IPS-NIHi7 (cell line): ENCODE results near the gene ATG14.
A peak's percentile ranks its signal among the peaks of the same experiment; 100 is the strongest.
"Not testable (repeated sequence)": the region's sequence is repeated elsewhere in the genome, so short reads cannot be mapped to it uniquely, and the experiment has no call there.

ENCODE experiments used
- DNase-seq: peaks from one replicate; pipeline ENCODE4 v3.0.0; 2012; ENCODE audit warnings: mixed read lengths; ENCODE audit errors: extremely low spot score

The ATG14 gene

GRCh38 chr14:55387121-55387520, 24.5 kb downstream of the ATG14 start:
- no peak for DNase-seq

GRCh38 chr14:55386037-55386808, 25.4 kb downstream of the ATG14 start:
- DNase-seq, result no peak

- DNase-seq, result no peak
Measured at GRCh38 chr14:55384536-55384935, 27.1 kb downstream of the ATG14 start.

GRCh38 chr14:55383541-55384140, 28.0 kb downstream of the ATG14 start:
- no peak for DNase-seq

- not testable (repeated sequence) for DNase-seq
Measured at GRCh38 chr14:55383056-55383466, 28.6 kb downstream of the ATG14 start.

GRCh38 chr14:55382483-55382882, 29.1 kb downstream of the ATG14 start:
- no peak for DNase-seq

GRCh38 chr14:55381561-55381960, 30.1 kb downstream of the ATG14 start:
- no peak for DNase-seq

GRCh38 chr14:55381040-55381439, 30.6 kb downstream of the ATG14 start:
- DNase-seq, result no peak

- no peak for DNase-seq
Measured at GRCh38 chr14:55377236-55377635, 34.4 kb downstream of the ATG14 start.

- no peak for DNase-seq
Measured at GRCh38 chr14:55374771-55375170, 36.9 kb downstream of the ATG14 start.

- DNase-seq, result no peak
Measured at GRCh38 chr14:55373784-55374705, 37.6 kb downstream of the ATG14 start.

- DNase-seq, result no peak
Measured at GRCh38 chr14:55372825-55373224, 38.8 kb downstream of the ATG14 start.

- no peak for DNase-seq
Measured at GRCh38 chr14:55372423-55372822, 39.2 kb downstream of the ATG14 start.

GRCh38 chr14:55370883-55371455, 40.7 kb downstream of the ATG14 start:
- DNase-seq, result no peak

GRCh38 chr14:55366271-55366670, 45.4 kb downstream of the ATG14 start:
- no peak for DNase-seq

- DNase-seq, result no peak
Measured at GRCh38 chr14:55361190-55361589, 50.4 kb downstream of the ATG14 start.

- DNase-seq, result no peak
Measured at GRCh38 chr14:55359307-55359706, 52.3 kb downstream of the ATG14 start.

- no peak for DNase-seq
Measured at GRCh38 chr14:55356913-55357312, 54.7 kb downstream of the ATG14 start.

- no peak for DNase-seq
Measured at GRCh38 chr14:55355922-55356321, 55.7 kb downstream of the ATG14 start.

- DNase-seq, result peak; percentile 86
Measured at GRCh38 chr14:55354500-55354899, 57.1 kb downstream of the ATG14 start.

- peak; percentile 35 for DNase-seq
Measured at GRCh38 chr14:55353686-55354467, 57.8 kb downstream of the ATG14 start.
